Measurements from ENCODE around the gene CCDC134. TPM values are rescaled to one million over a fixed set of nuclear protein-coding genes. Genes with fewer than 3 reads are reported as not detected.

CCDC134 gene
- total RNA-seq, 4 donors from 2014 or later: 3.8 to 8.9 (median 5.4) TPM

GRCh38 chr22:41777749-41778425, 22.6 kb upstream of the CCDC134 start:
- TF ChIP-seq EP300 (IDR thresholded peaks at IDR 0.05): no peak
- no peak for TF ChIP-seq POLR2A (IDR thresholded peaks at IDR 0.05)
- TF ChIP-seq POLR2AphosphoS5 (IDR thresholded peaks at IDR 0.05): no peak
- no peak for TF ChIP-seq CTCF (IDR thresholded peaks at IDR 0.05)
- Histone ChIP-seq H3K27me3 (no peaks in the 10 kb centered on the region), H3K9me3 (no peaks in the 10 kb centered on the region), H3K4me1 (no peaks in the 10 kb centered on the region), H3K36me3 (no peaks in the 10 kb centered on the region), H3K4me3 (no peak overlapping the region), H3K27ac (no peak overlapping the region)
- no peak for ATAC-seq
- 85% methylated on average over 2 of the region's 2 CpGs; no CpG with 5 or more reads in 1 of the 2 donors for WGBS, 2 donors (ENCODE audit: low coverage in 1 of 2)

- H3K9me3 ChIP-seq: no peaks in the 10 kb centered on the region
- 50 to 85% methylated on average over 2 of the region's 3 CpGs for WGBS, 2 donors (ENCODE audit: low coverage in 1 of 2)
- H3K27ac ChIP-seq: no peak overlapping the region
- no peaks in the 10 kb centered on the region for H3K36me3 ChIP-seq
- no peaks in the 10 kb centered on the region for H3K4me1 ChIP-seq
- H3K4me3 ChIP-seq: no peak overlapping the region
- no peak for ATAC-seq
- H3K27me3 ChIP-seq: no peaks in the 10 kb centered on the region
- TF ChIP-seq EP300 (IDR thresholded peaks at IDR 0.05): no peak
- TF ChIP-seq POLR2AphosphoS5 (IDR thresholded peaks at IDR 0.05): no peak
- no peak for TF ChIP-seq POLR2A (IDR thresholded peaks at IDR 0.05)
- no peak for TF ChIP-seq CTCF (IDR thresholded peaks at IDR 0.05)
Observed at GRCh38 chr22:41779929-41780505, 20.5 kb upstream of the CCDC134 start.

GRCh38 chr22:41780746-41781505, 19.6 kb upstream of the CCDC134 start:
- H3K9me3 ChIP-seq: no peaks in the 10 kb centered on the region
- peak overlapping the region in 1 of 4 donors; percentile 25 for H3K27ac ChIP-seq
- 53 to 77% methylated on average over 3 to 4 of the region's 11 CpGs for WGBS, 2 donors (ENCODE audit: low coverage in 1 of 2)
- ATAC-seq: peak; percentile 68
- no peak overlapping the region for H3K4me3 ChIP-seq
- H3K27me3 ChIP-seq: no peaks in the 10 kb centered on the region
- no peaks in the 10 kb centered on the region for H3K4me1 ChIP-seq
- H3K36me3 ChIP-seq: no peaks in the 10 kb centered on the region
- TF ChIP-seq POLR2A (IDR thresholded peaks at IDR 0.05): peak in 1 of 2 donors; percentile 23
- TF ChIP-seq POLR2AphosphoS5 (IDR thresholded peaks at IDR 0.05): no peak

GRCh38 chr22:41781507-41781906, 19.0 kb upstream of the CCDC134 start:
- ATAC-seq: peak; percentile 7
- peak overlapping the region in 1 of 4 donors; percentile 25 for H3K27ac ChIP-seq
- 60% methylated on average over 1 of the region's 1 CpG; no CpG with 5 or more reads in 1 of the 2 donors for WGBS, 2 donors (ENCODE audit: low coverage in 1 of 2)
- H3K4me1 ChIP-seq: no peaks in the 10 kb centered on the region
- no peak for TF ChIP-seq POLR2AphosphoS5 (IDR thresholded peaks at IDR 0.05)
- TF ChIP-seq EP300 (IDR thresholded peaks at IDR 0.05): no peak
- TF ChIP-seq CTCF (IDR thresholded peaks at IDR 0.05): no peak
- no peak for TF ChIP-seq POLR2A (IDR thresholded peaks at IDR 0.05)
- H3K4me3 ChIP-seq: no peak overlapping the region
- no peaks in the 10 kb centered on the region for H3K36me3 ChIP-seq
- H3K9me3 ChIP-seq: no peaks in the 10 kb centered on the region
- H3K27me3 ChIP-seq: no peaks in the 10 kb centered on the region

GRCh38 chr22:41782316-41782715, 18.2 kb upstream of the CCDC134 start:
- no peak for TF ChIP-seq CTCF (IDR thresholded peaks at IDR 0.05)
- no peak for TF ChIP-seq POLR2A (IDR thresholded peaks at IDR 0.05)
- TF ChIP-seq POLR2AphosphoS5 (IDR thresholded peaks at IDR 0.05): no peak
- no peak for TF ChIP-seq EP300 (IDR thresholded peaks at IDR 0.05)
- Histone ChIP-seq H3K36me3 (no peaks in the 10 kb centered on the region), H3K27ac (no peak overlapping the region), H3K4me1 (no peaks in the 10 kb centered on the region), H3K4me3 (no peak overlapping the region), H3K27me3 (no peaks in the 10 kb centered on the region), H3K9me3 (no peaks in the 10 kb centered on the region)
- ATAC-seq: no peak
- 70 to 77% methylated on average over 4 to 6 of the region's 6 CpGs for WGBS, 2 donors (ENCODE audit: low coverage in 1 of 2)
